ENCODE results near the gene GLI2.

GLI2 gene

GRCh38 chr2:120738786-120739437 lies 3.2 kb downstream of the GLI2 start:
- no peak for DNase-seq

GRCh38 chr2:120739438-120740090 lies 3.9 kb downstream of the GLI2 start:
- DNase-seq = no peak

- DNase-seq = no peak
Observed at GRCh38 chr2:120740375-120740764, 4.7 kb downstream of the GLI2 start.

- DNase-seq = no peak
Observed at GRCh38 chr2:120740765-120741524, 5.3 kb downstream of the GLI2 start.

GRCh38 chr2:120741571-120742561 lies 6.2 kb downstream of the GLI2 start:
- no peak for DNase-seq

- DNase-seq = no peak
Observed at GRCh38 chr2:120743657-120744056, 8.0 kb downstream of the GLI2 start.

GRCh38 chr2:120744817-120745216 lies 9.1 kb downstream of the GLI2 start:
- no peak for DNase-seq

- DNase-seq = no peak
Observed at GRCh38 chr2:120745420-120746111, 9.9 kb downstream of the GLI2 start.

- no peak for DNase-seq
Observed at GRCh38 chr2:120746144-120746543, 10.5 kb downstream of the GLI2 start.

- no peak for DNase-seq
Observed at GRCh38 chr2:120747281-120747680, 11.6 kb downstream of the GLI2 start.

- DNase-seq = no peak
Observed at GRCh38 chr2:120747706-120748105, 12.0 kb downstream of the GLI2 start.

GRCh38 chr2:120748310-120748709 lies 12.6 kb downstream of the GLI2 start:
- no peak for DNase-seq

- no peak for DNase-seq
Observed at GRCh38 chr2:120748741-120749140, 13.1 kb downstream of the GLI2 start.

GRCh38 chr2:120749506-120750431 lies 14.1 kb downstream of the GLI2 start:
- DNase-seq = no peak

- no peak for DNase-seq
Observed at GRCh38 chr2:120750488-120751210, 15.0 kb downstream of the GLI2 start.

GRCh38 chr2:120751553-120751952 lies 15.9 kb downstream of the GLI2 start:
- DNase-seq = no peak

- DNase-seq = no peak
Observed at GRCh38 chr2:120754067-120754960, 18.6 kb downstream of the GLI2 start.

GRCh38 chr2:120758181-120759144 lies 22.8 kb downstream of the GLI2 start:
- no peak for DNase-seq

All from NCI-H2107 (cell line).